Neural cell (in vitro differentiated cells): ENCODE measurements around the gene C3orf49. TPM values are rescaled to one million over a fixed set of nuclear protein-coding genes. Genes with fewer than 3 reads are reported as not detected.

ENCODE experiments used
- H2AFZ ChIP-seq: fragments of 200-600, 300-800 bp; sonication (generic), shearing (Covaris generic); 2 replicates; pipeline ENCODE4 v1.6.0; 2014; ENCODE audit warnings: low read depth, mild to moderate bottlenecking, antibody characterized with exemption, low read length, moderate library complexity
- H3F3A ChIP-seq: fragments of 200-600 bp; shearing (Covaris generic); 2 replicates; pipeline ENCODE4 v1.6.1; 2016; ENCODE audit warnings: mild to moderate bottlenecking, moderate library complexity, mixed read lengths, antibody characterized with exemption, low read length; ENCODE audit not compliant: insufficient read depth, poor library complexity, severe bottlenecking
- H3K27ac ChIP-seq: fragments of 200-600, 300-800 bp; sonication (generic), shearing (Covaris generic); 2 replicates; pipeline ENCODE4 v1.5.1; 2014; ENCODE audit warnings: mild to moderate bottlenecking, low read length, moderate library complexity
- H3K27me3 ChIP-seq: fragments of 300-800, 200-600 bp; sonication (generic), shearing (Covaris generic); 2 replicates; pipeline ENCODE4 v1.6.0; 2014; ENCODE audit warnings: mild to moderate bottlenecking, low read depth, low read length, moderate library complexity; ENCODE audit not compliant: insufficient read depth
- H3K36me3 ChIP-seq: fragments of 300-800, 200-600 bp; sonication (generic), shearing (Covaris generic); 2 replicates; pipeline ENCODE4 v1.5.1; 2014; ENCODE audit warnings: mild to moderate bottlenecking, antibody characterized with exemption, low read length, moderate library complexity; ENCODE audit not compliant: insufficient read depth
- H3K4me2 ChIP-seq: fragments of 300-800, 200-600 bp; sonication (generic), shearing (Covaris generic); 2 replicates; pipeline ENCODE4 v1.6.0; 2014; ENCODE audit warnings: mild to moderate bottlenecking, low read length
- H3K4me3 ChIP-seq: fragments of 300-800, 200-600 bp; sonication (generic), shearing (Covaris generic); 2 replicates; pipeline ENCODE4 v1.5.1; 2014; ENCODE audit warnings: mild to moderate bottlenecking, low read length, moderate library complexity
- H3K79me2 ChIP-seq: fragments of 200-600 bp; shearing (Covaris generic); replicated peaks from 2 replicates; pipeline ENCODE4 v1.6.0; 2014; ENCODE audit warnings: mild to moderate bottlenecking, low read length, moderate library complexity; ENCODE audit not compliant: insufficient read depth
- H3K9ac ChIP-seq: fragments of 300-800, 200-600 bp; sonication (generic), shearing (Covaris generic); 2 replicates; pipeline ENCODE4 v1.6.1; 2016; ENCODE audit warnings: mild to moderate bottlenecking, low read length, mixed read lengths
- H3K9me2 ChIP-seq: fragments of 200-600 bp; shearing (Covaris generic); 2 replicates; pipeline ENCODE4 v1.6.1; 2016; ENCODE audit warnings: mild to moderate bottlenecking, low read length, mixed read lengths; ENCODE audit not compliant: insufficient read depth
- H3K9me3 ChIP-seq: fragments of 200-600, 300-800 bp; sonication (generic), shearing (Covaris generic); 2 replicates; pipeline ENCODE4 v1.6.1; 2016; ENCODE audit warnings: mild to moderate bottlenecking, mixed run types, low read length, moderate library complexity, mixed read lengths
- H4K20me1 ChIP-seq: fragments of 200-600 bp; shearing (Covaris generic); 2 replicates; pipeline ENCODE4 v1.6.1; 2016; ENCODE audit warnings: mild to moderate bottlenecking, mixed run types; ENCODE audit not compliant: insufficient read depth
- CTCF ChIP-seq: fragments of 450-650 bp; IDR thresholded peaks from 2 replicates; pipeline ENCODE4 v1.5.1; 2014; ENCODE audit warnings: antibody characterized with exemption, mild to moderate bottlenecking, moderate library complexity; ENCODE audit not compliant: poor library complexity, severe bottlenecking
- EP300 ChIP-seq: fragments of 450-650 bp; conservative IDR thresholded peaks from 2 replicates; pipeline ENCODE4 v1.6.1; 2014; ENCODE audit warnings: antibody characterized with exemption, mild to moderate bottlenecking, moderate library complexity; ENCODE audit not compliant: poor library complexity, severe bottlenecking
- MXI1 ChIP-seq: fragments of 450-650 bp; conservative IDR thresholded peaks from 2 replicates; pipeline ENCODE4 v1.6.1; 2014; ENCODE audit warnings: antibody characterized with exemption, mild to moderate bottlenecking; ENCODE audit not compliant: poor library complexity, severe bottlenecking
- POLR2AphosphoS5 ChIP-seq: IDR thresholded peaks from 2 replicates; pipeline ENCODE4 v1.6.1; 2012
- REST ChIP-seq: IDR thresholded peaks from 2 replicates; pipeline ENCODE4 v1.6.1; 2012; ENCODE audit warnings: borderline replicate concordance
- SMC3 ChIP-seq: fragments of 450-650 bp; conservative IDR thresholded peaks from 2 replicates; pipeline ENCODE4 v1.6.1; 2014; ENCODE audit warnings: antibody characterized with exemption, mild to moderate bottlenecking, moderate library complexity; ENCODE audit not compliant: poor library complexity
- polyA plus RNA-seq: library from polyadenylated mRNA; depleted of rRNA; stranded (reverse); fragments of >200 nt; gene quantifications from 2 replicates; pipeline ENCODE4 v1.2.3, GENCODE V29; 2014

C3orf49 gene
- polyA plus RNA-seq, 1 donor from 2014 or later, result not detected

GRCh38 chr3:63862804-63863149, 43.7 kb downstream of the C3orf49 start (continued):
- no peak for TF ChIP-seq REST

GRCh38 chr3:63863150-63864007, 44.3 kb downstream of the C3orf49 start, which contains the start of the genes ATXN7 and THOC7:
TSS of gene ATXN7 (plus strand) at chr3:63863867. CDS start at chr3:63912599, 48,732 bp downstream.
TSS of gene THOC7 (minus strand) at chr3:63863805. CDS start at chr3:63863790, 15 bp downstream.
- H3K9me3 ChIP-seq, result no peaks in the 10 kb centered on the region

More at GRCh38 chr3:63863150-63864007, 44.3 kb downstream of the C3orf49 start, which contains the start of the genes ATXN7 and THOC7:
- Histone ChIP-seq H3K36me3 (no peaks in the 10 kb centered on the region), H3K4me3 (peak within 1 kb of the TSS; percentile 80), H3K9me2 (no peaks in the 10 kb centered on the region), H3K79me2 (peaks cover 20% of the 10 kb centered on the region), H3K9ac (peak within 1 kb of the TSS; percentile 90), H4K20me1 (no peaks in the 10 kb centered on the region), H2AFZ (peak within 1 kb of the TSS; percentile 66), H3K27me3 (no peaks in the 10 kb centered on the region), H3F3A (no peaks in the 10 kb centered on the region), H3K27ac (peak within 1 kb of the TSS; percentile 74), H3K4me2 (peak within 1 kb of the TSS; percentile 63)
- peak; percentile 16 for TF ChIP-seq SMC3
- TF ChIP-seq POLR2AphosphoS5, result peak; percentile 40
- peak; percentile 91 for TF ChIP-seq MXI1
- TF ChIP-seq CTCF, result no peak
- TF ChIP-seq REST, result peak; percentile 16
- no peak for TF ChIP-seq EP300
